ENCODE data around the gene CLNK.

CLNK gene

DNA sequence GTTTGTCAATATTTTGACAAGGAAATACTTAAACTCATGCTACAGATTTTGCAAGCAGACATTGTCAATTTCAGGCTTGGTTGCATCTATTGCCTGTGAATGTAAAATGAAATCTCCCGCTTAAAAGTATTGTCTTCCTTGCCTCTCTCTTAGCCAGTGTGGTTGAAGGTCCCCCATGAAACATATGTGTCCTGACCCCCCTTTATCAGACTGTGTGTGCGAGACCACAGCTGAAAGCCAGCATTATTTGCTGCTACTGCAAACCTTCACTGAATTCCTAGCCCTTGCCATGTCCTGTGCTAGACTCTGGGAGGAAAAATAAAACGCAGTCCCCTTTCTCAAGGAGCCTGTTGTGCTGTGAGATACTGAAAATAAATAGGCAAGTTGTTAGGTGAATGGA, 16.6 kb upstream of the CLNK start:
- FAIRE-seq, result no peak

DNA sequence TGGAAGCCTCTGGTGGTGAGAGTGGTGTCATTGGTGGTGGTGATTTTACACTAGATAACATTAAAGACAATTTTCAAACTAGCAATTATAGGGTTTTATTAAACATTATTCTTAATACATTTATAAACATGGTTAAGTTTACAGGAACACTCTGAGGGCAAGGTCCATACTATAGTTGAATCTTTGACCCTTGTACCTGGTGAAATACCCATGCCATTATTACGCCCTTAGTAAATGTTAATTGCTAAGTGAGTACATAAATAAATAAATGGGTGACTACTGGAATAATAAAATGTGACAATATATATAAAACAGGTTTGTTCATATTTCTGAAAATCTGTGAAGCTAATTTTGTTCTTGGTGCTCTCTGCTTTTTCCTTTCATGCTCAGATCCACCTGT, 13.6 kb upstream of the CLNK start:
- no peak for FAIRE-seq

DNA sequence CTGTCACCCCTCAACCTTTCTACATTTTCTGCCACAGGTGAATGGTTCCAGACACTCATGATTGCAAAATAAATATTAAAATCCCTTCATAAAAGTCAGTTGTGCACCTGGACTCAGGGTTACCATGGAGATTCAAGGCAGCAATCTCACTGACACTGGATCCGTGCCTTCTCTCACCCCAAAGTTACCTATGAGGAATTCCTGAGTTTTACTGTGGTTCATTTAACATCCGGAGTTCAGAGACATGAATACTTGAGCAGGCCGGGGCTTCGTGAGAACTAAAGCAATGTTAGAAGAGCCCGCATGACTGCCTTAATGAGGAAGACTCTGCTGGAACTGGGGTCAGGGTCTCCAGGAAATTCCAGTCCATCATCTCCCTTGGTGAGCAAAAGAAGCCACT, 12.5 kb upstream of the CLNK start:
- FAIRE-seq, result no peak

DNA sequence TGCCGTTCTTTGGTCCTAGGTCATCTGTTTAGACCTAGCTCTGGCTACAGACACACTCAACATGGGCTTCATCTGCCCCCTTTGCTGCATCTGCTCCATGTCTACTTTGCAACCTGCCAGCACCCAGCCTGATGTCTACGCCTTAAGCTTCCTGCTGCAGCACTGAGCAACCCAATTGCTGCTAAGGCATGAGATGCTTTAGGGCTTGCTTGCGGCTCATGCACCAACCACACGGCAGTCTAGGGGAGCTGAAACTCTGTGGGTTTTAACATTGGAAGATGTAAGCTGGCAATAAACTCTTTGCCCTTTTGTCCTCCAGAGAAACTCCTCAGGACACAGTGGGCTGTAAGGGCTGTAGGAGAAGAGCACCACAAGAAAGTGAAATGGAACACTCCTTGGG, 11.7 kb upstream of the CLNK start:
- FAIRE-seq, result no peak

DNA sequence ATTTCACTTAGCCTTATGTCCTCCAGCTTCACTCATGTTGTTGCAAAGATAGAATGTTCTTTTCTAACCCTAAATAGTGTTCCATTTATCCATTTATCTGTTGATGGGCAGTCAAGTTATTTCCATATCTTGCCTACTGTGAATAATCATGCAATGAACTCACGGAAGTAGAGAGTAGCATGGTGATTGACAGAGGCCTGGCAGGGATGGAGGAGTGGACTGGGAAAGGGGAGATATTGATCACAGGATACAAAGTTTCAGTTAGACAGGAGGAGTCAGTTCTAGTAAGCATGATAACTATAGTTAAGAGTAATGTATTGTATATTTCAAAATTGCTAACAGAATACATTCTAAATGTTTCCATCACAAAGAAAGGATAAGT, 10.3 kb upstream of the CLNK start:
- no peak for FAIRE-seq

DNA sequence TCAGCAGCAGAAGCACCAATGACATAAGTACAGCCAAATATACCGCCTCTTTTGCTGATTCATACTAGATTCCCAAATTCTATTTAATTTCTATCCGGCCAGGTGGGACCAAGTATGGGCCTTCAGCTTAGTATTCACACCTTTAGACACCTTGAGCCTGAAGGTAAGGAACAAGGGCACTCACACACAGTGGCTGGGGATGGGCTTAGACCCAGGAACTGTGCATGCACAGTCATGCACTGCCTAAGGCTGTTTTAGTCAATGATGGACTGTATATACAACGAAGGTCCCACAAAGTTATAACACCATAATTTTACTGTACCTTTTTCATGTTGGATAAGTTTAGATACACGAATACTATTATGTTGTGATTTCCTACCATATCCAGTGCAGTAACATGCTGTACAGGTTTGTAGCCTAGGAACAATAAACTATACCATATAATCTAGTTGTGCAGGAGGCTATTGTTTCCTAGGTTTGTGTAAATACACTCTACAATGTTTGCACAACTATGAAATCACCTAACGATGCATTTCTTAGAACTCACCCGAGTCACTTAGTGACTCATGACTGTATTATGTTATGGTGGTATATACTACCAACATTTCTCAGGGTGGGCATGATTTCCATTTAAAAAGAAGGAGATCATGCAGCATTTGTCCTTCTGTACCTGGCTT, 9.7 kb upstream of the CLNK start:
- no peak for FAIRE-seq

DNA sequence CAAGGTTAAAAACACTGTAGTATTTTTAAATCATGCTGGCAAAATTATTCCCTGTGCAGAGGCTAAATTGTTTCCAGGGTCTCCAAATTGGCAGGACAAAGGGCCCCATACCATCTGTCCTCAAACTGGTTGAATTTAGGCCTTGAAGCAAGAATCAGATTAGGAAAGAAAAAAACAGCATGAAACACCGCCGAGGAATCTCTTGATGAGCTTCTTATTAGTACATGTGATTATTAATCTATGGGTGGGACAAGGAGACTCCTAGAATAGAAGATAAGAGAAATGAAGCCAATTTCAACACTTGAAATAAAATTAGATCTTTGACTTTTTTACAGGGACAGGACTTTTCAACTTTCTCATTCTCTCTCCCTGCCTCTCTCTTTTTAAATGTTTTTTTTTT, 7.1 kb upstream of the CLNK start:
- no peak for FAIRE-seq

DNA sequence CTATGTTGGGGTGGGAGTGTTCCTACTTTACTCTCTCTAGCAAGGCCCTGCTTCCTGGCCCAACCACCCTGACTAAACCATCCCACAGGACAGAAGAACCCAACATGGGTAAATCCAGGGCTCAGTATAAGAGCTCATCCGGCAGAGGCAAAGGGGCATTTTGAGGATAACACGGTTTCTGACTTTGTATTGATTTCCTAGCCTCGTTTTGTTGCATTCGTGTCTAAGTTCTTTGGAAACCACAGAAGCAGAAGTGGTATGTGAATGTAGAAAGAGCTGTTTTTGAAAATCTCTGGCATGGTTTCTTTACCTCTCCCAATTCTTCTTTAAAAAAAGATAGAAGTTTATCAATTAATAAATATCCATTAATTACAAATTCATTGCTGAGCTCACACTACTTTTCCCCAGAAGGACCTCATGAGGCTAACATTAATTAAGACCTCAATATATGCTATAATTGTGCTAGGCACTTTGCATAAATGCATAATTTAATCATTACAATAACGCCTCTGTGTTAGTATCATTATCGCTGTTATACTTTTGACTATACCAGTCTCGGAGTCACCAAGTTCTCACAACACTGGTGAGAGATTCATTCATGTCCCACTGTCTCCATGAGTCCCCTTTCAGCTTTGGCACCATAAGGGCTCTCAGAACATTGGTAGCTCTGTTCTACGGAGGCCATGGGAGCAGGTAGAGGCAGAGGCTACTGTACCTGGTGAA, 5.8 kb upstream of the CLNK start:
- FAIRE-seq, result no peak

DNA sequence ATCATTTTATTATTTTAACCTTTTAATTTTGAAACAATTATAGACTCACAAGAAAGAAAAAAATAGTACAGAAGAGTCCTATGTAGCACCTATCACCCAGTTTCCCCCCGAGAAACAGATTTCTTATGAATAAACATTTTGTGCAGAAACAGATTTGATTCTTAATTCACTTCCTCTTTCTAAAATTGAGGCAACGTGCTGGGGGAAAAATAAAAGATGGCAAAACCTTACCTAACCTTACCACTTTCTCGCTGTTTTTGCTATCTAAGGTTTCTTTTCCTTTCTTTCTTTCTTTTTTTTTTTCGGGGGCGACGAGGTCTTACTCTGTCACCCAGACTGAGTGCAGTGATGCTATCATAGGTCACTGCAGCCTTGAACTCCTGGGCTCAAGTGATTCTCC, 4.3 kb upstream of the CLNK start:
- FAIRE-seq, result no peak

DNA sequence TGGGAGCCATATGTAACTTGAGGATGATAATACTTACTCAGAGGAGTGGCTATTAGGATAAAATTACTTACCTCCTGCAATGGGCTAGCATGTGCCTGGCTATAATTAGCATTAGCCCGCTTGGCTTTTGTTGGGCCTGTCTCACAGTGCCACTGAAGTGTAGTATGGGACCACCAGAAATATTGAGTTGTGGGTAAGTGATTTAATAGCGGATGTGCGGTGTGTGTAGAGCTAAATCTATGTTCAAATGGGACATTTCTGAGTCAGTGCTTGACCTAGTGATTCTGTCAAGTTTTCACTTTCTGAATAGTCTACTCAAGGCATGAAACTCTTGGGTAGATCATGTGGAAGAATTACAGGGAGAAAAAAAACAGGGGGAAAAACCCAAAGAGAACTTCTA, 3.5 kb upstream of the CLNK start:
- FAIRE-seq, result no peak

DNA sequence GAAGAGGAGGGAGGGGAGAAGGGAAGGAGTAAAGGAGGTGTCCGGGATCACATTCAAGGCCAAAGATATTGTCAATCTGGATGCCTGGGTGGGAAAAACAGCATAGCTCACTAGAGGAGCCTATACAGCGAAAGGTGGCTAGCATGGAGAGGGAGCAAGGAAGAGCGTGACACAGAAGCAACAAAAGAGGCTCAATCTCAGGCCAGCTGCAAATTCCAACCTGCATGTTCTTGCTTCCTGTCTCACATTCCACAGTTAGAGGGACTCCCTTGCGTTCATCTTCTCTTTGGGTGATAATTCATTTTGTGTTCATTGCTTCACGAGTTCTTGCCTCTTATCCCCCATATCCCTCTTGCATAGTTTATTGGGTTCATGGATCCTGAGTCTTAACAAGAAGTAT, 3.0 kb upstream of the CLNK start:
- FAIRE-seq, result no peak

DNA sequence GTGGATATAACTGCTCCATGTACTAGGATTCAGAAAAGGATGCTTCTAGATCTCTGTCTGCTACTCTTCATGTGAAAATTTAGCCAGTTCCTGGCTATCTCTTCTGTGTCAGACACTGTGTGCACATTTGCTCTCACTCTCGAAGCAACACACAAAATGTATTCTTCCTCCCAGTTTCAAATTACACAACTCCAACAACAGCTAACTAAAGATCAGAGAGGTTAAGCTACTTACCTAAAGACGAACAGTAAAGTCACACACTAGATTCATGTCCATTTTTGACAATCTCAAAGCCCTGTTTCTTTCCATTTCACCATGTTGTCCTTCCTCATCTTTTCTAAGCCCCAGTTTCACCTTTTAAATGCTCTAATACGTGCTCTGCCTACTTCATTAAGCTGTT, 2.2 kb downstream of the CLNK start:
- no peak for FAIRE-seq

DNA sequence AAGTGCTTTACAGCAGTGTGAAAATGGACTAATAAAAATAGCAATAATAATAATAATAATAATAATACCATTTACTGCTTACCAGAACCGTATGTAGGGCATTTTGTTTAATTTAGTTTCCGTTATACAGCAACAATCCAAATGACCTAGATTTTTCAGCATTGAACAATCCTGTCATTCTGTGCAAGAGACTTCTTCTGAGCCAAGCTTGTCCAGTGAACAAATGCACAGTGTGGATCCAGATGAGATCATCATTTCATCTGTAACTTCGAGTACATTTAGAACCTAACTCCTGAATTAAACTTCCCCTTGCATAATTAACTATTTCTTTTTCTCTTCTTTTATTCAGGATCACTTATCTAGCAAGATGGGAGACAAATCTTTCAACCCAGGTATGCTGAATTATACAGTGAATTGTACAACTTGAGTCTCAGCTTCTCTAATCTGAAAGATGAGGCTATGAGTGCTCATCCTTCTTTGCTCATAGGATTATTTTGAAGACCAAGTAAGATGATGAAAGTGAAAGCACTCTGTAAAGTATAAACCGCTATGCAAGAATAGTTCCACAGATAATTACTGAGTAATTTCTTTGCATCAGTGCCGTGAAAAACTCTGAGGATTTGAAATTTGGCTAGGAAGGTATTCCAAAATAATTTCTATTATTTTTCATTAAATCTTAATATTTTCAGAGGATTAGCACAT, 6.6 kb downstream of the CLNK start:
- no peak for FAIRE-seq

DNA sequence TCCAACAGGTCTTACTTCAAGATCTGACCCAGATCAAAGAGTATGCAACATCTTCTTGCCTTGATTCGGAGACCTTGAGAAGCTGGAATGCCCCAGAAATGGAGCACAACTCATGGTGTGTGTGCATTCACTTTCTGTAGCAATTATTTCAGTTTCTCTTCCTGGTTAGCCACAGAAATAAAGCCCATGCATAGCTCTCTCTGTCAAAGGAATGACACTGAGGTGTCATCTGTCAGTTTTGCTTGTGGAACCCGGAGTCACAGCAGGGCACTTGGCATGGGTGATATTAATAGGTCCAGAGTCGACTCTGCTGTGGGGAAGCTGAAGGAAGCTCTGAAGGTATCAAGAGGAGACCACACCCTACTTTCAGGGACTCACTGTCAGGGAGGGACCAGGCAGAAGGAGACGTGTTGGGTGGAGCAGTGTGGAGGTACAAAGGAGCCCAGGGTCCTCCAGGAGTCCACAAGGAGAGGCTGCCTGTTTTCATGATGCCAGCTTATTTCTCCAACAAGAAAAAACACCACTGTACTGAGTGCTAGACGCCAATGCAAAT, 10.7 kb downstream of the CLNK start:
- FAIRE-seq, result no peak

DNA sequence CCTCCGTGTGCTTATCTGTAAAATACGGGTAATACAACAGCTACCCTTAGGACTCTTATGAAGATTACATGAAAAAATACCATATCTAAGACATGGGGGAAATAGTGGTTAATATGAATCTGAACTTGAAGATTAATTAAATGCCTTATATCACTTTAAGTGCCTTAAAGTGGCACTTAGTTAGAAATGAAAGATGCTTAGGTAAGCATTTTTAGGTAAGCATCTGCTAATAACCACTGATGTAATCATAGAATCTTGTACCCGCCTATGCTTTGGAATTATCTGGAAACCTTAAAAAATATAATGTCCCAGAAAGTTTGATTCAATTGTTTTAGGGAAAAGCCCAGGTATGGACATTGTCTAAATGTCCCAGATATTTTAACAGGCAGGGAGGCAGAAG, 12.2 kb downstream of the CLNK start:
- no peak for FAIRE-seq

DNA sequence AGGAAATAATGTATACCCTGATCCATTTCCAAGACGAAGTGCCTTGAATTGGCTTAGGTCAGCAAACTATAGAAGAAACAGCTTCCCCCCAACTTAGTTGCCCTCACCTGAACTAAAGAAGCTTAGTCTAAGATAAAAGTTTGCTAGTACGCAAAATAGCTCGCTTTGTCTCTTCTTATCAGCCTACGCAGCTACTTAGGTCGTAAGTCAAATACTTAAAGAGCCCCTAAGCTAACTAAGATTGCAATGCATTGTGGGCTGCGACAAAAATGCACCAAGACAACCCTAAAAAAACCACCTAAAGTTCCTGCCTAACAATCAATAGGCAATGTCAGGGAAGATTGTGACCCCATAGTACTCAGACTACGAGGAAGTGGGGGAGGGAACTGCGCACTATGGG, 12.8 kb downstream of the CLNK start:
- no peak for FAIRE-seq

DNA sequence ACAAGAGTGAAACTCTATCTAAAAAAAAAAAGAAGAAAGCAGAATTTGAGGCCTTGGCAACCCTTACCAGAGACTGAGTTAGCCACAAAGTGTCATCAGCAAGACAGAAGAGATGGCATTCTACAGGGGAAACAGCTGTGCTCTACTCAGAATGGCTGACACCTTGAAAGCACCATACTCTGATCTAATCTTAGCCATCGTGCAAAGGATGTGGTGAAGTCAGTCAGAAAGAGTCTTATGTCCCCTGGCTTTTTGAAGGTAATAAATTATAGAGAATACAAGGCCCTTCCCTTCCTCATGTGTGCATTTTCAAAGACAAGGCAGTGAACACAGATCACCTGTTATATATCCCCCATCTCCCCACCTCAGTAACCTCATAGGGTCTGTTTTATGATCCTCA, 13.2 kb downstream of the CLNK start:
- FAIRE-seq, result no peak

DNA sequence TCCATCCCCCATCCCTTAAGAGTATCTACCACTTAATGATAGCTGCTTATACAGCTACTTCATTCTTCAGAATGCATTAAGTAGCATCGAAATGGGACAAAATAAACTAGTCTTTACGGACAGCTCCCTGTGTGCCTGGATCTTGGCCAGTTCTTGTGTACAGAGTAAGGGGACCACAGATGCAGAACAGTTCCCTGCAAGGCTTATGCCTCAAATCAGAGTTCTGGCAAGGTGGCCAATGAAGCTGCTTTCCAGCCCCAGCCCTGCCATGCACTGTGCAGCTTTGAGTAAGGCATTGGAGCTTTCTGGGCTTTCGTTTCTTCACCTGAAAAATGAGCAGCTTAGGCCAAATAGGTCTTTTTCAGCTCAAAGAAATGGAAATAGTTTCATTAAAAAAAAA, 14.2 kb downstream of the CLNK start:
- no peak for FAIRE-seq

DNA sequence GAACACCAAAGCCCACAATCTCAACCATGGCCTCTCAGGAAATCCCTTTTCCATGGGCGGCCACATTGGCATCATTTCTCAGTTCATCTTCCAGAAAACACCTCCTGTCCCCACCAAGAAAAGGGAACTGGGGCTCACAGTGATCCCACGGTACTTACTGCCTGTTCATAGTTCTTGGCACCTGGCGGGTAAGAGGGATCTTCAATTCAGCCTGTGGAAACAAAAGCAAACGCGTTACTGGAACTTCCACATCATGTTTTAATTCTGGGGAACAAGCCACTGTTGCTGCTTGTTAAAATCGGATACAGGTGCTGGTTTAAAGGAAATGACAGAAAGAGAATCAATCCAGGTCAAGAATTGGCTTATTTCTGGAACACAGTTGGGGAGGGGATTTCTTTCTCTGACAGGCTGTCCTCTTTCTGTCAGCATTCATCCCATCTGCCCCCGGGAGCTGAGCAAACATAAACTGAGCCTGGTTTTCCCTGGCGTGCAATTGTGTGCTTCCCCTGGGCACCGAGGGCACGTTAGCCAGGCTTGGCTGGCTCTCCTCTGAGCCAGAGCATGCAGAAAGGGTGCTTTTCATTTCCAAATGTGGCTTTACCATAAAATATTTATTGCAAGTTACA, 16.8 kb downstream of the CLNK start:
- no peak for FAIRE-seq

DNA sequence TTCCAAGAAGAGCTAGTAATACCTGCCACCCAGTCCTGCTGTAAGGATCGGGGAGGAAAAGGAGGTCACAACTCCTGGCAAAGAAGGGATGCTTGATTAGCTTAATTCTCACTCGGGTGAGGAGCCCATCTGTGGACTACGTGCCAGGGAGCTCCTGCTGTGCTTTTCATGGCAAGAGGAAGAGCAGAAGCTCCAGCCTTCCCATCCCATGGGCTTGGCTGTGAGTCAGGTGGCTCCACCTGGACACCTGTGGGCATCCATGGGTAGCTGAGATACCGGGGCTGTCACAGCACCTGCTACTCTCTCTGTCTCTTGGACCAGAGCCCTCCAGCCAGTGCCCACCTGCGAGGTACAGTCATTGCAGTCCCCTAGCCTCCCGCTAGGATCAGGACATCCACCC, 18.0 kb downstream of the CLNK start:
- FAIRE-seq, result no peak

DNA sequence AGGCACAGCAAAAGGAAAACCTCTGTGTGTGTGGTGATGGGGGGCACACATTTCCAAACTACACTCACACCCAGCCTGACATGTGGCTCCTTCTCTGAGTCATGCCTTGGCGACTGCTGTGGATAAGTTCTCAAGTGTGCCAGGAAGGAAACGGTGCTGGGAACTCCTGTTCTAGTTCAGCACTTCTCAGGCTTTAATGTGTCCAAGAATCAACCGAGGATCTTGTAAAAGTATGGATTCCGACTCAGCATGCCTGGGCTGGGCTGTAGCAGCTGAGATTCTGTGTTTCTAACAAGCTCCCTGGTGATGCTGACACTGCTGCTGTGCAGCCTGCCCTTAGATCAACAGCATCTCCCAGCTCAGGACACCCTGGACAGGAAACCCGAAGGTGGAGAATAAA, 20.2 kb downstream of the CLNK start:
- no peak for FAIRE-seq

DNA sequence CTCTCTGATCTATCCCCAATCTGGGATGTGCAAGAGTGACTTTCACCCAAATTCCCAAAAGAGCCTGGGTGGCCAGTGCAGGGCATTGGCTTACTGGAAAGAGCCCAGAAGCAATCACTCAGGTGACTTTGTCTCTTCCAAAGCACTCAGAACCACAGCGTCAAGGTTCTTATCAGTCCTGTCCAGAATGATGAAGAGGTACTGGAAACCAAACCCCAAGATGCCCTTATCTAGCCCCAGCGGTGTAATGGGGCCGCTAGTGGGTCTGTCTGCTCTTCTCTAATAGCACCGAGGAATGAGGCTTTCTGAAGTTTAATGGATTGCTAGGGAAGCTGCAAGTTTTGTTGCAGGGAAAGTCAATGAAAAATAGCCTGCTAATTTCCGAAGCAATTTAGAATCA, 21.6 kb downstream of the CLNK start:
- FAIRE-seq, result no peak

DNA sequence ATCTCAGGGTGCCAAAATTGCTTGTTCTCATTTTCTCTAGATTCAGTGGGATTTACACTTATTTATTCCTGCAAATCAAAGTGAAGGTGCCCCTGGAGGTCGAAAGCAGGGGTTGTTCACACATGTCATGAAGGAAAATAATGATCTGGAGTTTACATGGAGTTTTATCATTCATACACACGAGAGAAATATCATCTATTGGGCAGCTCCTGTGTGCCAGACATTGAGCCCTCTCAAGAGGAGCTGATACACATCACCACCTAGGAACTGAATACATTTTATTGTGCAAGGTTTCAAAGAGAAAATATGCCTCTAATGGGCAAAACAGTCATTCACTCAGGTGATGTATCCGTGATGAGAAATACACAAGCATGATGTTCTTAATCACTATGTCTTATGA, 23.5 kb downstream of the CLNK start:
- no peak for FAIRE-seq

DNA sequence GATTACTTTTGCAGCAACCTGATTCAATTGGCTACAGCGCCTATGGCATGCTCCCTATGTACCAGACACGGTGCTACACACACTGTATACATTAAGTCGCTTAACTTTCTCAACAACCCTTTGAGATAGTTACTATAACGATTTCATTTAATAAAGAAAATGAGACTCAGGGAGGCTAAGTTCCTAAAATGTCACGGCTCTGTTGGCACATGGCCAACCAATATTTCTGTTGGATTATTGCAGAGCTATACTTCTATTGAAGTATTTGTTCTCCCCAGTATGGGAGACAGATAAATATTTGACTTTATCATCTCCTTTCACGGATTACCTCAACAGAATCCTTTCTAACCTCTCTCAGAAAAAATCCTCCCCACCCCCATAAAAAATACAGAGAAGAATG, 25.3 kb downstream of the CLNK start:
- FAIRE-seq, result no peak
